H1 (cell line): ENCODE results near the gene KCNJ10. TPM values are rescaled to one million over a fixed set of nuclear protein-coding genes. Genes with fewer than 3 reads are reported as not detected.

Source experiments
- CEBPB ChIP-seq: IDR thresholded peaks from 2 replicates; pipeline ENCODE4 v1.6.1; 2012; ENCODE audit warnings: low read depth, low read length
- MAFK ChIP-seq: IDR thresholded peaks from 2 replicates; pipeline ENCODE4 v1.6.1; 2012; ENCODE audit warnings: low read depth, mild to moderate bottlenecking, improper control_type of control experiment, low read length
- RNF2 ChIP-seq: fragments of 200-900, 300-1000 bp; sonication (generic); IDR thresholded peaks from 2 replicates; pipeline ENCODE4 v1.7.1; 2016; ENCODE audit warnings: borderline replicate concordance, low read depth, mild to moderate bottlenecking, antibody characterized with exemption, low read length; ENCODE audit not compliant: poor library complexity, severe bottlenecking; ENCODE audit errors: missing control alignments
- SAP30 ChIP-seq: fragments of 300-600 bp; sonication (generic); IDR thresholded peaks from 2 replicates; pipeline ENCODE4 v1.7.1; 2012; ENCODE audit warnings: low read length, moderate library complexity, mild to moderate bottlenecking, inconsistent platforms; ENCODE audit not compliant: insufficient read depth, insufficient replicate concordance
- SP2 ChIP-seq: IDR thresholded peaks from 2 replicates; pipeline ENCODE4 v1.6.1; 2012; ENCODE audit warnings: mild to moderate bottlenecking, low read length, inconsistent platforms
- SP4 ChIP-seq: IDR thresholded peaks from 2 replicates; pipeline ENCODE4 v1.6.1; 2012; ENCODE audit warnings: low read length, inconsistent platforms
- polyA plus RNA-seq, 7 experiments: library from polyadenylated mRNA; depleted of rRNA in 3 of 7; stranded (reverse) in 5 of 7; unstranded in 2 of 7; fragments of >200 nt in 5 of 7; fragments of 200-250 nt in 2 of 7; gene quantifications; 1 replicate in 5 of 7; 2 replicates in 1 of 7; 4 replicates in 1 of 7; pipeline versions ENCODE4 v1.2.1 to v1.2.3, GENCODE V29; 2011 to 2013; ENCODE audit warnings: missing spikeins in 2 of 7, mixed read lengths in 2 of 7
- total RNA-seq: library from RNA; stranded (reverse); fragmentation: NEBNext Ultra II Directional; extraction: Animal tissue kit (Norgen Biotek cat#: 25700); gene quantifications from 2 replicates; pipeline ENCODE4 v1.2.1, GENCODE V29; 2021
- TF ChIP-seq, protein P1 (sequence below): IDR thresholded peaks from 2 replicates; pipeline ENCODE4 v1.6.1; 2011; ENCODE audit warnings: low read depth, mild to moderate bottlenecking, low read length; ENCODE audit not compliant: insufficient read depth

The KCNJ10 gene
- total and polyA plus RNA-seq, 2 of the 8 experiments (the other 6 are each of a cell fraction or from before 2014, with no cell fraction given), result 1.7 to 2.4 TPM

DNA sequence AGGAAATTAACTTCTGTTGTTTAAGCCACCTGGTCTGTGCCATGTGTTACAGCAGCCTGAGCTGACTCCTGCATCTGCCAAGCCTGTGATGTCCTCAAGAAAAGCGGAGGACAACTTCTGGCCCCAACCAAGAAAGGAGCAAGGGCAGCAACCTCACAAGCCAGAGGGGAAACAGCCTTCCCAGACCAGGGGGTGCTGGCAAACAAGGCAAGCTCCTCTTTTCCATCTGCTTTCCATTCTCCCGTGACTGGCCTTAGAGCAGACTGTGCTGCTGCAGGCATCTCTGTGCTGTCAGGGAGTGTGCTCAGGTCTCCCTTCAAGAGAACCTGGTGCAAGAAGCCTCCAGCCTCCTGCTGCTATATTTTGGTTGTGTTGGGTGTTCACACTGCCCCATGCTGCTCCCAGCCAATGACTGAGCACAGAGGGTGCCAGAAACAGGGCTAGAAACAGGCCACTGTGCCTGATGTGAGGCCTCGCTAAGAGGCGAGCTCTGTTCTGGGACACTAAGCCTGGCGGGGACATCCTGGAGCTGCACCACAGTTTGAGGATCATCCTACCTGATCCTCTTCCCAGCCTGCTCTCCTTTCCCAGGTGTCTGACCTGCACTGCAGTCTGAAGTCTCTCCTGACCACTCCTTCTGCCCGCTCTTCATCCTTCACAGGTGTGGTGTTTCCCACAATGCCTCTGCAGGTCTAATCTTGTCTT, 88.5 kb downstream of the KCNJ10 start (continued):
- TF ChIP-seq, protein P1, sequence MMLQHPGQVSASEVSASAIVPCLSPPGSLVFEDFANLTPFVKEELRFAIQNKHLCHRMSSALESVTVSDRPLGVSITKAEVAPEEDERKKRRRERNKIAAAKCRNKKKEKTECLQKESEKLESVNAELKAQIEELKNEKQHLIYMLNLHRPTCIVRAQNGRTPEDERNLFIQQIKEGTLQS, result no peak
- TF ChIP-seq SAP30 (no peak), RNF2 (no peak), MAFK (no peak), SP2 (no peak), SP4 (no peak), CEBPB (no peak)
